Loucy (cell line): Measurements from ENCODE around the gene MPRIP.

Experiments
- H2AFZ ChIP-seq: fragments of 200-600 bp; sonication (generic); 2 replicates; pipeline ENCODE4 v1.6.0; 2016; ENCODE audit warnings: antibody characterized with exemption, mild to moderate bottlenecking, low read length, moderate library complexity
- H3F3A ChIP-seq: fragments of 200-600 bp; 2 replicates; pipeline ENCODE4 v1.6.0; 2016; ENCODE audit warnings: antibody characterized with exemption, low read depth, mild to moderate bottlenecking
- H3K27me3 ChIP-seq: fragments of 200-600 bp; sonication (generic); 2 replicates; pipeline ENCODE4 v1.6.1; 2014; ENCODE audit warnings: low read length, mild to moderate bottlenecking; ENCODE audit not compliant: insufficient read depth, poor library complexity, severe bottlenecking
- H3K36me3 ChIP-seq: fragments of 200-600 bp; sonication (generic); 2 replicates; pipeline ENCODE4 v1.6.1; 2016; ENCODE audit warnings: low read length; ENCODE audit not compliant: insufficient read depth
- H3K4me1 ChIP-seq: fragments of 200-600 bp; sonication (generic); 2 replicates; pipeline ENCODE4 v1.5.1; 2014; ENCODE audit warnings: low read length, mild to moderate bottlenecking; ENCODE audit not compliant: insufficient read depth, poor library complexity, severe bottlenecking
- H3K4me2 ChIP-seq: fragments of 200-600 bp; sonication (generic); 2 replicates; pipeline ENCODE4 v1.6.0; 2014; ENCODE audit warnings: antibody characterized with exemption, low read length, low read depth, mild to moderate bottlenecking; ENCODE audit not compliant: poor library complexity, severe bottlenecking
- H3K4me3 ChIP-seq: fragments of 200-600 bp; sonication (generic); 2 replicates; pipeline ENCODE4 v1.5.1; 2014; ENCODE audit warnings: low read length, mild to moderate bottlenecking, mixed read lengths; ENCODE audit not compliant: poor library complexity, severe bottlenecking
- H3K79me2 ChIP-seq: fragments of 200-600 bp; sonication (generic); 2 replicates; pipeline ENCODE4 v1.6.1; 2014; ENCODE audit warnings: low read length; ENCODE audit not compliant: insufficient read depth
- H3K9ac ChIP-seq: fragments of 200-600 bp; sonication (generic); 2 replicates; pipeline ENCODE4 v1.6.0; 2014; ENCODE audit warnings: mild to moderate bottlenecking, low read depth, low read length, moderate library complexity; ENCODE audit not compliant: poor library complexity, severe bottlenecking
- H3K9me2 ChIP-seq: fragments of 200-600 bp; sonication (generic); replicated peaks from 2 replicates; pipeline ENCODE4 v1.6.1; 2016; ENCODE audit warnings: low read depth, low read length, mixed read lengths
- H3K9me3 ChIP-seq: fragments of 200-600 bp; sonication (generic); 2 replicates; pipeline ENCODE4 v1.6.1; 2014; ENCODE audit warnings: mild to moderate bottlenecking, antibody characterized with exemption, low read length, low read depth; ENCODE audit not compliant: insufficient read depth
- H4K20me1 ChIP-seq: fragments of 200-600 bp; sonication (generic); 2 replicates; pipeline ENCODE4 v1.6.0; 2014; ENCODE audit warnings: antibody characterized with exemption, low read length, mild to moderate bottlenecking; ENCODE audit not compliant: insufficient read depth, poor library complexity, severe bottlenecking
- CTCF ChIP-seq: fragments of 200-600 bp; sonication (generic); conservative IDR thresholded peaks from 2 replicates; pipeline ENCODE4 v1.5.1; 2014; ENCODE audit warnings: mild to moderate bottlenecking, antibody characterized with exemption, low read length
- EZH2phosphoT487 ChIP-seq: fragments of 200-600 bp; IDR thresholded peaks from 2 replicates; pipeline ENCODE4 v1.6.1; 2018; ENCODE audit warnings: antibody characterized with exemption, mild to moderate bottlenecking, moderate library complexity, borderline replicate concordance

The MPRIP gene

DNA sequence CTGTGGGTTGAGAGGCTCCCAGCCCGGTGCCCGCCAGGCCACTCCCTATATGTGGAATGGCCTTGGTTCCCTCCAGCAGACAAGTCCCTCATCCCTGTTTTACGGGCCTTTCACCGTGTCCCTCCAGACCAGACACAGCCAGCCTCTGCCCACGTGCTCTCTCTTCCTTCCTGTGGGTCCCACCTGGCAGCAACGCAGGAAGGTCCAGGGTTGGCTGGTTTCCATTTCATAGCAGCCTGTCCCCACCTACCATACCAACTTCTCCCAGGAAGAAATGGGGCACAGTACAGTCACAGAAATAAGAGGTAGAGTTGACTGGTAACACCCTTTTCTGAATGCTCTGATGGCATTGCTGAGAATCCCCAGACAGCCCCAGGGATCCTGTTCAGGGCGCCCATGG lies 128.9 kb downstream of the MPRIP start:
- Histone ChIP-seq H3K27me3 (no peaks in the 10 kb centered on the region), H2AFZ (no peak overlapping the region), H3F3A (no peaks in the 10 kb centered on the region), H3K4me2 (no peak overlapping the region), H3K36me3 (peaks cover 66% of the 10 kb centered on the region; the same call in 1 of the 2 replicates), H3K79me2 (no peaks in the 10 kb centered on the region), H3K4me3 (no peak overlapping the region), H4K20me1 (no peaks in the 10 kb centered on the region), H3K9ac (no peak overlapping the region), H3K9me3 (no peaks in the 10 kb centered on the region), H3K4me1 (peaks cover 11% of the 10 kb centered on the region), H3K9me2 (no peaks in the 10 kb centered on the region)
- TF ChIP-seq CTCF (no peak), EZH2phosphoT487 (no peak)

GRCh38 chr17:17172001-17172939 lies 130.0 kb downstream of the MPRIP start:
- Histone ChIP-seq H3K4me3 (no peak overlapping the region), H3K4me2 (no peak overlapping the region), H3K79me2 (no peaks in the 10 kb centered on the region), H3K9me2 (no peaks in the 10 kb centered on the region), H3F3A (no peaks in the 10 kb centered on the region), H3K9ac (no peak overlapping the region), H3K9me3 (no peaks in the 10 kb centered on the region), H3K27me3 (no peaks in the 10 kb centered on the region), H3K36me3 (peaks cover 67% of the 10 kb centered on the region; the same call in 1 of the 2 replicates), H4K20me1 (no peaks in the 10 kb centered on the region), H2AFZ (no peak overlapping the region), H3K4me1 (peaks cover 16% of the 10 kb centered on the region)
- TF ChIP-seq CTCF, result no peak
- no peak for TF ChIP-seq EZH2phosphoT487

GRCh38 chr17:17172990-17173389 lies 130.7 kb downstream of the MPRIP start:
- Histone ChIP-seq H3K9me3 (no peaks in the 10 kb centered on the region), H2AFZ (no peak overlapping the region), H3K27me3 (no peaks in the 10 kb centered on the region), H3K36me3 (peaks cover 68% of the 10 kb centered on the region; the same call in 1 of the 2 replicates), H3K9me2 (no peaks in the 10 kb centered on the region), H3K9ac (no peak overlapping the region), H3F3A (no peaks in the 10 kb centered on the region), H3K4me2 (no peak overlapping the region), H3K79me2 (no peaks in the 10 kb centered on the region), H3K4me3 (no peak overlapping the region), H3K4me1 (peaks cover 16% of the 10 kb centered on the region), H4K20me1 (no peaks in the 10 kb centered on the region)
- TF ChIP-seq CTCF, result no peak
- no peak for TF ChIP-seq EZH2phosphoT487
